GM10266 (cell line): Measurements from ENCODE around the gene USP11.

Experiments used
- DNase-seq: peaks from one replicate; pipeline ENCODE4 v3.0.0; 2012; ENCODE audit errors: extremely low spot score
- CTCF ChIP-seq: IDR thresholded peaks from 2 replicates; pipeline ENCODE4 v1.5.1; 2012; ENCODE audit warnings: mild to moderate bottlenecking, low read depth; ENCODE audit not compliant: control insufficient read depth, insufficient read depth; ENCODE audit errors: missing control alignments

Gene USP11

GRCh38 chrX:47202877-47203276 is 29.9 kb upstream of the USP11 start:
- no peak for TF ChIP-seq CTCF

GRCh38 chrX:47204970-47205369 is 27.8 kb upstream of the USP11 start:
- no peak for DNase-seq
- TF ChIP-seq CTCF = no peak

More at GRCh38 chrX:47202877-47203276, 29.9 kb upstream of the USP11 start:
- DNase-seq = no peak

GRCh38 chrX:47206316-47206715 is 26.5 kb upstream of the USP11 start:
- no peak for TF ChIP-seq CTCF
- no peak for DNase-seq

GRCh38 chrX:47208108-47208507 is 24.7 kb upstream of the USP11 start:
- no peak for TF ChIP-seq CTCF
- DNase-seq = no peak

- TF ChIP-seq CTCF = no peak
- DNase-seq = no peak
Observed at GRCh38 chrX:47209508-47210238, 23.1 kb upstream of the USP11 start.

GRCh38 chrX:47210661-47211425 is 22.0 kb upstream of the USP11 start:
- no peak for TF ChIP-seq CTCF
- no peak for DNase-seq

- no peak for DNase-seq
- no peak for TF ChIP-seq CTCF
Observed at GRCh38 chrX:47212381-47213293, 20.2 kb upstream of the USP11 start.
